Lower leg skin (tissue), 3 donors: ENCODE measurements around the gene SPATC1L.

ENCODE experiments used
- POLR2A ChIP-seq, 2 donors: fragments of 450-650 bp; IDR thresholded peaks; one replicate each; pipeline ENCODE4 v1.6.1; 2016 to 2017; ENCODE audit warnings: antibody characterized with exemption in 2 of 2, mild to moderate bottlenecking in 1 of 2, moderate library complexity in 1 of 2
- TF ChIP-seq, protein P1 (sequence below), 3 donors: fragments of 450-650 bp; IDR thresholded peaks; one replicate each; pipeline ENCODE4 v1.5.1; 2016; ENCODE audit warnings: antibody characterized with exemption in 3 of 3, mild to moderate bottlenecking in 3 of 3, moderate library complexity in 2 of 3

DNA sequence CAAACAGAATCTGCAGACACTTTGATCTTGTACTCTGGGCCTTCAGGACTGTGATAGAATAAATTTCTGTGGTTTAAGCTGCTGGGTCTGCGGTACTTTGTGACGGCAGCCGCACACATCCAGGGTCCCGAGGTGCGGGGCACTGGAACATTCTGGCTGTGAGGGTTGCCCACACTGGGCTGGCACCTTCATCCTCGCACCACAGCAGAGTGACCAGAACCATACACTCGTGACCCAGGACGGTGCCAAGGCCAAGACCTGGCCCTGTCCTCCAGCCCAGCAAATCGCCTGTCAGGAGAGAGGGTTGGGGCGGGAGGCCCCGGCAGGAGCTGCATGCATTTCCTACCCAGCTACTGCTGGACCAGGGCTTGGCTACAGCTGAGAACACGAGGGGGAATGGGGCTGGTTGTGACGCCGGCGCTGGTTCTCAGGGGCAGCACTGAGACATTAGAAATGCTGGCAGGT lies 26.2 kb downstream of the SPATC1L start:
- TF ChIP-seq, protein P1, sequence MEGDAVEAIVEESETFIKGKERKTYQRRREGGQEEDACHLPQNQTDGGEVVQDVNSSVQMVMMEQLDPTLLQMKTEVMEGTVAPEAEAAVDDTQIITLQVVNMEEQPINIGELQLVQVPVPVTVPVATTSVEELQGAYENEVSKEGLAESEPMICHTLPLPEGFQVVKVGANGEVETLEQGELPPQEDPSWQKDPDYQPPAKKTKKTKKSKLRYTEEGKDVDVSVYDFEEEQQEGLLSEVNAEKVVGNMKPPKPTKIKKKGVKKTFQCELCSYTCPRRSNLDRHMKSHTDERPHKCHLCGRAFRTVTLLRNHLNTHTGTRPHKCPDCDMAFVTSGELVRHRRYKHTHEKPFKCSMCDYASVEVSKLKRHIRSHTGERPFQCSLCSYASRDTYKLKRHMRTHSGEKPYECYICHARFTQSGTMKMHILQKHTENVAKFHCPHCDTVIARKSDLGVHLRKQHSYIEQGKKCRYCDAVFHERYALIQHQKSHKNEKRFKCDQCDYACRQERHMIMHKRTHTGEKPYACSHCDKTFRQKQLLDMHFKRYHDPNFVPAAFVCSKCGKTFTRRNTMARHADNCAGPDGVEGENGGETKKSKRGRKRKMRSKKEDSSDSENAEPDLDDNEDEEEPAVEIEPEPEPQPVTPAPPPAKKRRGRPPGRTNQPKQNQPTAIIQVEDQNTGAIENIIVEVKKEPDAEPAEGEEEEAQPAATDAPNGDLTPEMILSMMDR (IDR thresholded peaks at IDR 0.05), result no peak
- no peak for TF ChIP-seq POLR2A (IDR thresholded peaks at IDR 0.05)
